Natural killer cell (primary cell): ENCODE data around the gene NBPF1. TPM values are rescaled to one million over a fixed set of nuclear protein-coding genes. Genes with fewer than 3 reads are reported as not detected.
"Not testable (repeated sequence)": the region's sequence is repeated elsewhere in the genome, so short reads cannot be mapped to it uniquely, and the experiment has no call there.

Experiments
- ATAC-seq, 3 donors: fragments of 150-1000 bp in 2 of 3; fragments of 200-7000 bp in 1 of 3; cut with Tn5 transposase; 1 replicate in 1 of 3; 2 replicates in 2 of 3; pipeline ENCODE4 v1.10.0; 2021; ENCODE audit warnings: mild to moderate bottlenecking in 2 of 3, moderate library complexity in 2 of 3
- DNase-seq, 2 donors: peaks; one replicate each; pipeline versions ENCODE4 v3.0.0 to v3.0.0-alpha.2; 2013 to 2021; ENCODE audit warnings: mixed read lengths in 1 of 2
- H3K27ac ChIP-seq: one replicate; pipeline ENCODE4 v1.5.1; 2013; ENCODE audit warnings: mild to moderate bottlenecking, low read length
- H3K27me3 ChIP-seq: one replicate; pipeline ENCODE4 v1.6.1; 2013; ENCODE audit warnings: low read length; ENCODE audit not compliant: control insufficient read depth, insufficient read depth
- H3K36me3 ChIP-seq: one replicate; pipeline ENCODE4 v1.6.1; 2013; ENCODE audit warnings: low read length; ENCODE audit not compliant: control insufficient read depth, insufficient read depth
- H3K4me1 ChIP-seq: one replicate; pipeline ENCODE4 v1.6.1; 2013; ENCODE audit warnings: low read length; ENCODE audit not compliant: control insufficient read depth, insufficient read depth
- H3K4me3 ChIP-seq: one replicate; pipeline ENCODE4 v1.5.1; 2013; ENCODE audit warnings: low read length
- H3K9me3 ChIP-seq: one replicate; pipeline ENCODE4 v1.6.1; 2013; ENCODE audit warnings: low read length; ENCODE audit not compliant: control insufficient read depth, insufficient read depth
- H3K27ac Mint-ChIP-seq, 2 donors: one replicate each; pipeline ENCODE4 v1.8.0; 2022; ENCODE audit warnings: mild to moderate bottlenecking in 2 of 2, mixed read lengths in 2 of 2, moderate library complexity in 1 of 2
- H3K27me3 Mint-ChIP-seq, 2 donors: one replicate each; pipeline ENCODE4 v1.8.0; 2022; ENCODE audit warnings: low read depth in 2 of 2, mixed read lengths in 2 of 2
- H3K36me3 Mint-ChIP-seq: one replicate; pipeline ENCODE4 v1.8.0; 2022; ENCODE audit warnings: mixed read lengths
- H3K4me1 Mint-ChIP-seq, 2 donors: one replicate each; pipeline ENCODE4 v1.8.0; 2022; ENCODE audit warnings: mixed read lengths in 2 of 2
- H3K4me3 Mint-ChIP-seq: one replicate; pipeline ENCODE4 v1.8.0; 2022; ENCODE audit warnings: mild to moderate bottlenecking, moderate library complexity, mixed read lengths
- H3K9me3 Mint-ChIP-seq, 2 donors: one replicate each; pipeline ENCODE4 v1.8.0; 2022; ENCODE audit warnings: mixed read lengths in 2 of 2
- WGBS: methylation state at CpG from one replicate; pipeline ENCODE4 v1.1.7; 2013; ENCODE audit warnings: missing lambda C conversion rate; ENCODE audit not compliant: insufficient coverage; 5-methylcytosine and 5-hydroxymethylcytosine counted together
- intact Hi-C: fragments of 100-400 bp; cut with micrococcal nuclease; formaldehyde crosslinking; loops from one replicate; pipeline ENCODE4 v1.14.2; 2022
- total RNA-seq, 4 donors: library from RNA; stranded (reverse); fragments of 120-200 nt in 1 of 4; gene quantifications; one replicate each; pipeline versions ENCODE4 v1.2.3 to v1.2.4, GENCODE V29; 2013 to 2022

Gene NBPF1
- total RNA-seq, 3 donors from 2014 or later (not counting 1 experiment from before 2014, with no cell fraction given) = 18.4 to 26.0 (median 22.8) TPM

- peaks cover 42 to 46% of the 10 kb centered on the region in 2 donors for H3K27me3 Mint-ChIP-seq
- 78% methylated on average over 1 of the region's 3 CpGs for WGBS
- H3K4me3 Mint-ChIP-seq, H3K27ac Mint-ChIP-seq, H3K9me3 ChIP-seq, DNase-seq, H3K4me1 Mint-ChIP-seq, H3K9me3 Mint-ChIP-seq, H3K4me1 ChIP-seq, intact Hi-C loops, H3K36me3 Mint-ChIP-seq, H3K4me3 ChIP-seq, H3K36me3 ChIP-seq, H3K27ac ChIP-seq, ATAC-seq: not testable (repeated sequence)
- H3K27me3 ChIP-seq = peaks cover 23% of the 10 kb centered on the region
Observed at GRCh38 chr1:16518913-16519254, 94.5 kb downstream of the NBPF1 start.

- H3K27ac Mint-ChIP-seq, H3K27ac ChIP-seq, H3K9me3 Mint-ChIP-seq, H3K9me3 ChIP-seq, H3K4me1 Mint-ChIP-seq, ATAC-seq, H3K36me3 Mint-ChIP-seq, DNase-seq, H3K4me3 ChIP-seq, intact Hi-C loops, H3K36me3 ChIP-seq, H3K4me3 Mint-ChIP-seq: not testable (repeated sequence)
- Histone ChIP-seq H3K27me3 (peaks cover 21% of the 10 kb centered on the region), H3K4me1 (peaks cover 10% of the 10 kb centered on the region)
- H3K27me3 Mint-ChIP-seq = peaks cover 38 to 46% of the 10 kb centered on the region in 2 donors
- WGBS = 77% methylated on average over 4 of the region's 5 CpGs
Observed at GRCh38 chr1:16516694-16517410, 96.5 kb downstream of the NBPF1 start.

- Histone ChIP-seq H3K4me3 (peak within 1 kb of the TSS; percentile 50), H3K27ac (peak within 1 kb of the TSS; percentile 93)
- H3K4me3 Mint-ChIP-seq, H3K9me3 Mint-ChIP-seq, H3K36me3 Mint-ChIP-seq, H3K9me3 ChIP-seq, H3K4me1 ChIP-seq, intact Hi-C loops, H3K4me1 Mint-ChIP-seq, H3K27ac Mint-ChIP-seq, H3K36me3 ChIP-seq, H3K27me3 ChIP-seq: not testable (repeated sequence)
- DNase-seq (peak; percentile 79 to 87), ATAC-seq (peak; percentile 62 to 74 (median 68))
- WGBS = under 1% methylated on average over 29 of the region's 40 CpGs
- peaks cover 21 to 25% of the 10 kb centered on the region in 2 donors for H3K27me3 Mint-ChIP-seq
Observed at GRCh38 chr1:16514107-16515055, 99.0 kb downstream of the NBPF1 start, which contains the start of gene RNU1-1. RNU1-1 (minus strand) TSS chr1:16514285.

GRCh38 chr1:16513412-16514106, 99.8 kb downstream of the NBPF1 start:
- ATAC-seq (peak; percentile 95 to 100 (median 96)), DNase-seq (peak; percentile 52 to 89)
- H3K36me3 Mint-ChIP-seq, H3K27ac Mint-ChIP-seq, H3K9me3 ChIP-seq, H3K36me3 ChIP-seq, H3K27me3 ChIP-seq, H3K4me3 ChIP-seq, H3K9me3 Mint-ChIP-seq, H3K4me3 Mint-ChIP-seq, intact Hi-C loops, H3K4me1 Mint-ChIP-seq, H3K4me1 ChIP-seq: not testable (repeated sequence)
- H3K27me3 Mint-ChIP-seq = peaks cover 16 to 19% of the 10 kb centered on the region in 2 donors
- WGBS = 13% methylated on average over 17 of the region's 26 CpGs
- H3K27ac ChIP-seq = peak overlapping the region; percentile 93

GRCh38 chr1:16512624-16513411, 100.5 kb downstream of the NBPF1 start:
- H3K36me3 Mint-ChIP-seq, H3K36me3 ChIP-seq, H3K4me1 Mint-ChIP-seq, intact Hi-C loops, H3K9me3 Mint-ChIP-seq, H3K4me3 ChIP-seq, ATAC-seq, H3K27me3 ChIP-seq, H3K9me3 ChIP-seq, H3K27ac Mint-ChIP-seq, H3K4me3 Mint-ChIP-seq, H3K27ac ChIP-seq, H3K4me1 ChIP-seq: not testable (repeated sequence)
- H3K27me3 Mint-ChIP-seq = peaks cover 9 to 11% of the 10 kb centered on the region in 2 donors
- peak in 1 of 2 donors; percentile 26 for DNase-seq
- WGBS = 81% methylated on average over 5 of the region's 15 CpGs

Other genes with a start within 250 kb of the NBPF1 start
- gene SZRD1, start 246.3 kb downstream of the NBPF1 start, total RNA-seq = 100 to 1,000 TPM; 170 to 187 (median 177) TPM
- under 1 TPM; 0.35 to 0.55 (median 0.36) TPM for gene SPATA21, start 176.1 kb downstream of the NBPF1 start, total RNA-seq
- 10 to 100 TPM; 62.1 to 73.1 (median 73.0) TPM for gene NECAP2, start 172.8 kb downstream of the NBPF1 start, total RNA-seq
- gene RNU1-1, start 99.3 kb downstream of the NBPF1 start, total RNA-seq = 1,000 to 10,000 TPM; 2,937 to 3,261 (median 3,038) TPM
- gene RNU1-3, start 53.4 kb upstream of the NBPF1 start, total RNA-seq = 1,000 to 10,000 TPM; 2,937 to 3,261 (median 3,038) TPM
- gene RNU1-4, start 127.0 kb upstream of the NBPF1 start, total RNA-seq = 1,000 to 10,000 TPM; 2,937 to 3,261 (median 3,038) TPM